BJ (cell line): ENCODE data around the gene AP5S1. TPM values are rescaled to one million over a fixed set of nuclear protein-coding genes. Genes with fewer than 3 reads are reported as not detected.

Experiments used
- CTCF ChIA-PET: fragments of 350-600 bp; formaldehyde crosslinking; extraction: SDS; loops from one replicate; lab custom pipeline; 2021; ENCODE audit warnings: antibody characterized with exemption, inconsistent platforms; lab: Yijun Ruan, JAX
- POLR2A ChIA-PET: fragments of 300-600 bp; sonication (Branson Sonifier 250); formaldehyde crosslinking; extraction: SDS; loops from one replicate; lab custom pipeline; 2021; ENCODE audit warnings: antibody characterized with exemption; lab: Charles Lee
- DNase-seq: peaks from one replicate; pipeline ENCODE4 v3.0.0-alpha.2; 2011; ENCODE audit warnings: low read depth
- H3K27me3 ChIP-seq: 2 replicates; pipeline ENCODE4 v1.6.0; 2011; ENCODE audit warnings: low read length; ENCODE audit not compliant: control insufficient read depth, insufficient read depth
- H3K36me3 ChIP-seq: 2 replicates; pipeline ENCODE4 v1.5.1; 2011; ENCODE audit warnings: low read length; ENCODE audit not compliant: control insufficient read depth, insufficient read depth
- H3K4me3 ChIP-seq: 2 replicates; pipeline ENCODE4 v1.5.1; 2011; ENCODE audit warnings: low read depth, mild to moderate bottlenecking, control low read depth, low read length
- polyA plus RNA-seq: library from polyadenylated mRNA; depleted of rRNA; stranded (reverse); fragments of >200 nt; gene quantifications from 2 replicates; pipeline ENCODE4 v1.2.3, GENCODE V29; 2011
- TF ChIP-seq, protein P1 (sequence below): IDR thresholded peaks from 2 replicates; pipeline ENCODE4 v1.5.1; 2011; ENCODE audit warnings: low read depth, mild to moderate bottlenecking, control low read depth, inconsistent platforms, low read length, moderate library complexity; ENCODE audit not compliant: insufficient read depth

AP5S1 gene
- polyA plus RNA-seq, 1 experiment = 12.2 TPM

DNA sequence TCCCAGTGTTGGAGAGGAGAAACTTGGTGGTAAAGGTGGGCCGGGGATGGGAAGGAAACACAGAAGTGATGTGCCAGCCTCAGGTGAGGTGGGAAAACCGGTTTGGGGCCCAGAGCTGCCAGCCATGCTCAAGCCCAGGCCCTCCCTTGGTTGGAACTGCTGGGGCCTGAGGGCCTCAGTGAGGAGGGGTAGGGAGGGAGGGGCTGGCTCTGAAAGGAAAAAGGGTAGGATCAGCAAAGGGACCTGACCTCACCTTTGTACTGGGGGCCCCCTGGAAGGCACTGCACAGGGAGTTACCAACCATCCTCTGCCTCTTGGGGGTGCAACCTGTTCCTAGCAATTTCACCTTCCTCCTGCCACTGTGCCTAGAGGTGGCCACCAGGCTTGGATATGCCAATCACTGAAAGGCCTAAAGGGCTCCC, 37.3 kb upstream of the AP5S1 start:
- Histone ChIP-seq H3K36me3 (peaks cover 4% of the 10 kb centered on the region; the same call in 1 of the 2 replicates), H3K4me3 (no peak overlapping the region), H3K27me3 (no peaks in the 10 kb centered on the region)
- TF ChIP-seq, protein P1, sequence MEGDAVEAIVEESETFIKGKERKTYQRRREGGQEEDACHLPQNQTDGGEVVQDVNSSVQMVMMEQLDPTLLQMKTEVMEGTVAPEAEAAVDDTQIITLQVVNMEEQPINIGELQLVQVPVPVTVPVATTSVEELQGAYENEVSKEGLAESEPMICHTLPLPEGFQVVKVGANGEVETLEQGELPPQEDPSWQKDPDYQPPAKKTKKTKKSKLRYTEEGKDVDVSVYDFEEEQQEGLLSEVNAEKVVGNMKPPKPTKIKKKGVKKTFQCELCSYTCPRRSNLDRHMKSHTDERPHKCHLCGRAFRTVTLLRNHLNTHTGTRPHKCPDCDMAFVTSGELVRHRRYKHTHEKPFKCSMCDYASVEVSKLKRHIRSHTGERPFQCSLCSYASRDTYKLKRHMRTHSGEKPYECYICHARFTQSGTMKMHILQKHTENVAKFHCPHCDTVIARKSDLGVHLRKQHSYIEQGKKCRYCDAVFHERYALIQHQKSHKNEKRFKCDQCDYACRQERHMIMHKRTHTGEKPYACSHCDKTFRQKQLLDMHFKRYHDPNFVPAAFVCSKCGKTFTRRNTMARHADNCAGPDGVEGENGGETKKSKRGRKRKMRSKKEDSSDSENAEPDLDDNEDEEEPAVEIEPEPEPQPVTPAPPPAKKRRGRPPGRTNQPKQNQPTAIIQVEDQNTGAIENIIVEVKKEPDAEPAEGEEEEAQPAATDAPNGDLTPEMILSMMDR = no peak
- no peak for DNase-seq
- POLR2A ChIA-PET = no interaction called here
- CTCF ChIA-PET = interaction anchor here (0.6 to 12.0 kb wide), 6 partner anchors 14 to 220 kb away, joined by 3 to 248 read pairs (median 5); partner anchors contain the start of gene AP5S1

DNA sequence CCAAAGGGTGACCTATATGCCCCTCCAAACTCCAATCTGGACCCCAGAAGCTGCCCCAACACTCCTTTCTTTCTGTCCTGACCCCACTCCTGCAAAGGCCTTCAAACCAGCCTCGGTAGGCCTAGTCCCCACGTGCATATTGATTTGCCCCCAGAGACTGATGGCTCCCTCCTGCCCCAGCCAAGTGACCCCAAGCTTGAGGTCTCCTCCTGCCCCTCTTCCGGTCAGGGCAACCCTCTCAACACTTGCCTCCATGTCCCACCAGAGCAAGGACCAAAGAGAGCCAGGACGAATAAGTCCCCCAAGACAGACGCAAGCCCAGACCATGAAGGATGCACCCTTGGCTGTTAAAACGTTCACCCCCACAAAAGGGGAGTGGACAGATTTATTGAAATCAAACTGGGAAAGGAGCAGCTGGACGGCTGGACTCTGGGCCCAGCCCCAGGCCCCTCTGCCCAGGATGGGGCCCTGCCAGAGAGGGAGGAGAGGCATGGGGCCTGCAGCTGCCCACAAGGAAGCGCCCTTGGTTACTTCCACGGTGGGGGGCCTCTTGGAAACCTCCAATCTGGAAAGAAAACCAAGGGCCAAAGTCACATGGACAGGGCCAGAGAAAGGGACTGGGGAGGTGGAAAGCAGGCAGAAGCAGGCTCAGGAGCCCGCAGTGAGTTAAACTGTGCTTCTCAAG, 36.7 kb upstream of the AP5S1 start:
- Histone ChIP-seq H3K4me3 (no peak overlapping the region), H3K36me3 (peaks cover 4% of the 10 kb centered on the region; the same call in 1 of the 2 replicates), H3K27me3 (no peaks in the 10 kb centered on the region)
- CTCF ChIA-PET = interaction anchor here (0.9 to 12.0 kb wide), 5 partner anchors 15 to 106 kb away, joined by 3 to 248 read pairs (median 5); partner anchors contain the start of genes ADISSP and AP5S1
- DNase-seq = no peak
- TF ChIP-seq, protein P1 = no peak
- POLR2A ChIA-PET = no interaction called here

DNA sequence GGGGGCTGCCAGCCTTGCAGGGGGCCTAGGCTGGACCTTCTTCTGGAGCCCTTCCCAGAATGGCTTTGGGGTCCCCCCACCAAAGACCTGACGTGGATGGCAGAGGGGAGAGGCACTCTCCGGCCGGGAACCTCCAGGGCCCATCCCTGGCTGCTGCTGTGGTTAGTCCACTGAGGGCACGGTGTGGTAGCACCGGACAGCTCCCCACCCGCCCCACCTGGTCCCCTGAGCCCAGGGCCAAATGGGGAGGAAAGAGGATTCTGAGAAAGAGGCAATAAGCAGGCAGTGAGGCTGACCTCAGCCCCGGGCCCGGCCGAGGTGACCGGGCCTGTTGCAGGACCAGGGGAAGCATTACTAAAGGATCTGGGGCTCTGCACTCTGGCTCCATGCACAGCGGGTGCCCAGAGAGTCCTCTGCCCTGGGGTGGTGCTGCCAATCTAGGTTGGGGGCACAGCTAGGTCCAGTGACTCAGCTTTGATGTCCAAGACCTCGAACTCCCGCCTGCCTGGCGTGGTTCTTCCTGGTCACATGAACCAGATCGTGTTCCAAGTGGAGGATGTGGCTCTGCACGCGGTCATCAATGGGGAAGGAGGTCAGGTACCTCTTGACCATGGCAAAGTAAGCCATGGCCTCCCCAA, 36.0 kb upstream of the AP5S1 start:
- no peaks in the 10 kb centered on the region for H3K27me3 ChIP-seq
- DNase-seq = no peak
- POLR2A ChIA-PET = no interaction called here
- H3K4me3 ChIP-seq = no peak overlapping the region
- TF ChIP-seq, protein P1 = no peak
- peaks cover 4% of the 10 kb centered on the region; the same call in 1 of the 2 replicates for H3K36me3 ChIP-seq
- CTCF ChIA-PET = interaction anchor here (0.8 to 12.0 kb wide), 7 partner anchors 16 to 107 kb away, joined by 3 to 248 read pairs (median 5); partner anchors contain the start of genes ADISSP and AP5S1

DNA sequence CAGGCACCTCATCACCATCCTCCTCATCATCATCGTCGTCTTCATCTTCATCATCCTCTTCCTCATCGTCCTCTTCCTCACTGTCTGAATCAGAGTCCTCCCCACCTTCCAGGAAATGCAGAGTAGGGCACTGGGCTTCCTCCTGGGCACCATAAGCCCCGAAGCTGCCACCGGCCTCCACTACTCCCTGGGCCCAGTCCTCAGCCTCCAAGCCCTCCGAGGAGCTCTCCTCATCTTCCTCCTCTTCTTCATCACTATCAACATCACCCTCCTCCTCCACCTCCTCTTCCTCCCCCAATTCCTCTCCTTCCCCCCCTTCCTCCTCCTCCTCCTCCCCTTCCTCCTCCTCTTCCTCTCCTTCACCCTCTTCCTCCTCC, 35.5 kb upstream of the AP5S1 start:
- no peak for DNase-seq
- H3K36me3 ChIP-seq = peaks cover 4% of the 10 kb centered on the region; the same call in 1 of the 2 replicates
- peak overlapping the region; percentile 71 for H3K4me3 ChIP-seq
- ChIA-PET POLR2A (no interaction called here), CTCF (interaction anchor here (0.8 to 12.0 kb wide), 9 partner anchors 17 to 108 kb away, joined by 3 to 248 read pairs (median 5); partner anchors contain the start of genes ADISSP and AP5S1)
- H3K27me3 ChIP-seq = no peaks in the 10 kb centered on the region
- TF ChIP-seq, protein P1 = no peak
